ENCODE results near the gene MEG3. TPM values are rescaled to one million over a fixed set of nuclear protein-coding genes. Genes with fewer than 3 reads are reported as not detected.

MEG3 gene
- total and polyA plus RNA-seq, 9 of the 15 experiments (the other 6 are each of a cell fraction or from before 2014, with no cell fraction given): 0.10 to 5.3 (median 1.0) TPM; not detected in 1

GRCh38 chr14:100849115-100849781 is 23.3 kb downstream of the MEG3 start (continued):
- no peak for TF ChIP-seq TAF1 (IDR thresholded peaks at IDR 0.05; ENCODE audit: control insufficient read depth, extremely low read depth, insufficient read depth, low read length, severe bottlenecking)

GRCh38 chr14:100850841-100851585 is 25.1 kb downstream of the MEG3 start:
- POLR2A ChIA-PET: interaction anchor here (0.6 to 1.3 kb wide), 4 partner anchors 11 to 615 kb away, joined by 3 to 5 read pairs (median 4); no protein-coding TSS in a partner anchor
- Histone ChIP-seq H4K20me1 (replicated peaks; ENCODE audit: control insufficient read depth, insufficient read depth, low read length) (no peaks in the 10 kb centered on the region), H3K4me2 (ENCODE audit: insufficient read depth, low read length) (no peak overlapping the region), H3K4me3 (no peak overlapping the region), H3K27me3 (ENCODE audit: control insufficient read depth in 2 of 2, insufficient read depth in 2 of 2, low read length in 2 of 2) (no peaks in the 10 kb centered on the region), H3K9me3 (replicated peaks; ENCODE audit: control insufficient read depth, insufficient read depth, low read depth, low read length) (no peaks in the 10 kb centered on the region), H3K9me1 (ENCODE audit: control insufficient read depth, insufficient read depth, low read length) (no peaks in the 10 kb centered on the region), H3K4me1 (replicated peaks in 1 of 2; ENCODE audit: control insufficient read depth in 2 of 2, insufficient read depth in 2 of 2, low read length in 2 of 2) (peaks cover 2 to 14% of the 10 kb centered on the region in 2 experiments; a peak in 3 of 5 replicates), H3K36me3 (ENCODE audit: control insufficient read depth, insufficient read depth, low read length) (no peaks in the 10 kb centered on the region), H2AFZ (ENCODE audit: low read depth, low read length) (peak overlapping the region; percentile 61), H3K79me2 (ENCODE audit: control insufficient read depth, insufficient read depth, low read length) (no peaks in the 10 kb centered on the region), H3K27ac (ENCODE audit: extremely low read depth, low read depth, low read length) (no peak overlapping the region), H3K9ac (ENCODE audit: insufficient read depth in 1 of 2, low read depth in 2 of 2, low read length in 2 of 2) (no peak overlapping the region)
- in situ Hi-C loops (cut with MboI) (no loop called here), intact Hi-C loops (cut with micrococcal nuclease) (loop anchor here (1.0 kb wide), 2 partner anchors 49 to 188 kb away; no protein-coding TSS in a partner anchor)
- CTCF ChIA-PET (ENCODE audit: low intra/inter-chr PET ratio): interaction anchor here (1.0 to 2.2 kb wide), 2 partner anchors 49 to 52 kb away, joined by 3 to 13 read pairs; no protein-coding TSS in a partner anchor
- no TSS peak for BruUV-seq (replicated peaks)
- ATAC-seq: peak; percentile 99
- 11% methylated on average over 6 of the region's 8 CpGs for WGBS (ENCODE audit: insufficient coverage, low coverage, missing lambda C conversion rate)
- peak; percentile 73 to 78 (median 76) for DNase-seq (ENCODE audit: extremely low read depth in 1 of 4, low spot score in 3 of 4)
- FAIRE-seq: peak; percentile 55
- TF ChIP-seq KLF6 (CRISPR knock-in tag; IDR thresholded peaks at IDR 0.05; ENCODE audit: borderline replicate concordance) (0 out of 2 replicates have a peak, but pooled peaks have one; percentile 39), CGGBP1 (CRISPR knock-in tag; IDR thresholded peaks at IDR 0.05) (no peak), ZNF165 (CRISPR knock-in tag; IDR thresholded peaks at IDR 0.05; ENCODE audit: borderline replicate concordance) (0 out of 2 replicates have a peak, but pooled peaks have one; percentile 4), CTCF (IDR thresholded peaks at IDR 0.05 in 2 of 3, conservative IDR thresholded peaks at IDR 0.05 in 1 of 3; ENCODE audit: insufficient read depth in 2 of 3, low read depth in 1 of 3, low read length in 3 of 3) (peak; percentile 82 to 87 (median 83)), ZNF830 (CRISPR knock-in tag; IDR thresholded peaks at IDR 0.05) (no peak), GATA2 (CRISPR knock-in tag; IDR thresholded peaks at IDR 0.05) (no peak), MAZ (CRISPR knock-in tag; conservative IDR thresholded peaks at IDR 0.05 in 1 of 2, IDR thresholded peaks at IDR 0.05 in 1 of 2) (peak; percentile 18 to 80; a peak in 1 of 4 replicates), MAX (CRISPR knock-in tag; IDR thresholded peaks at IDR 0.05) (0 out of 2 replicates have a peak, but pooled peaks have one; percentile 17), CTBP1 (IDR thresholded peaks at IDR 0.05; ENCODE audit: borderline replicate concordance) (peak; percentile 36; the same call in 1 of the 2 replicates)

Measured in K562 (cell line).